Measurements from ENCODE around the gene ZNF879.

- TF ChIP-seq CTCF (conservative IDR thresholded peaks at IDR 0.05) (no peak), ZFX (IDR thresholded peaks at IDR 0.05) (no peak)
Measured at GRCh38 chr5:178984145-178985072, 39.2 kb upstream of the ZNF879 start.
